Panc1 (cell line): ENCODE measurements around the gene RHOJ. TPM values are rescaled to one million over a fixed set of nuclear protein-coding genes. Genes with fewer than 3 reads are reported as not detected.

Experiments used
- ATAC-seq: fragments of 200-7000 bp; cut with Tn5 transposase; 2 replicates; pipeline ENCODE4 v1.9.1; 2020; ENCODE audit warnings: mild to moderate bottlenecking, moderate library complexity
- BruUV-seq: library from RNA; stranded (reverse); fragments of 400-500 nt; replicated peaks from 2 replicates; lab custom pipeline; 2021; lab: Mats Ljungman, UMichigan
- CTCF ChIA-PET: fragments of 300-600 bp; sonication (Branson Sonifier 250); formaldehyde crosslinking; loops from one replicate; lab custom pipeline; 2022; ENCODE audit warnings: antibody characterized with exemption; lab: Charles Lee
- POLR2A ChIA-PET: fragments of 300-600 bp; sonication (Branson Sonifier 250); formaldehyde crosslinking; loops from one replicate; lab custom pipeline; 2022; ENCODE audit warnings: antibody characterized with exemption; lab: Charles Lee
- DNase-seq: peaks from one replicate; pipeline ENCODE4 v3.0.0-alpha.2; 2010; ENCODE audit warnings: low read depth, low spot score
- H3K27ac ChIP-seq: 2 replicates; pipeline ENCODE4 v1.5.1; 2011; ENCODE audit warnings: mild to moderate bottlenecking, low read length, inconsistent platforms
- H3K27me3 ChIP-seq: fragments of 200-500 bp; sonication (Bioruptor generic); 2 replicates; pipeline ENCODE4 v1.6.0; 2014; ENCODE audit warnings: low read length, inconsistent platforms; ENCODE audit not compliant: control insufficient read depth, insufficient read depth
- H3K36me3 ChIP-seq: fragments of 200-500 bp; sonication (Bioruptor generic); 2 replicates; pipeline ENCODE4 v1.5.1; 2014; ENCODE audit warnings: inconsistent platforms, mild to moderate bottlenecking, low read length, moderate library complexity; ENCODE audit not compliant: control insufficient read depth, insufficient read depth
- H3K4me1 ChIP-seq: 2 replicates; pipeline ENCODE4 v1.5.1; 2011; ENCODE audit warnings: inconsistent platforms, mild to moderate bottlenecking, low read length, moderate library complexity; ENCODE audit not compliant: control insufficient read depth, insufficient read depth
- H3K4me3 ChIP-seq, 2 experiments: 2 replicates each; pipeline ENCODE4 v1.5.1; 2011 to 2012; ENCODE audit warnings: low read depth in 2 of 2, low read length in 2 of 2, mild to moderate bottlenecking in 2 of 2, inconsistent platforms in 1 of 2, moderate library complexity in 1 of 2
- H3K9me3 ChIP-seq: fragments of 200-500 bp; sonication (Bioruptor generic); 2 replicates; pipeline ENCODE4 v1.5.1; 2014; ENCODE audit warnings: low read depth, mild to moderate bottlenecking, inconsistent platforms, low read length, moderate library complexity; ENCODE audit not compliant: control insufficient read depth, insufficient read depth
- POLR2AphosphoS5 ChIP-seq: IDR thresholded peaks from 2 replicates; pipeline ENCODE4 v1.6.1; 2012; ENCODE audit warnings: mild to moderate bottlenecking, low read depth, low read length, moderate library complexity
- SIN3A ChIP-seq: IDR thresholded peaks from 2 replicates; pipeline ENCODE4 v1.6.1; 2012; ENCODE audit warnings: low read depth, mild to moderate bottlenecking, low read length, moderate library complexity, borderline replicate concordance; ENCODE audit not compliant: insufficient read depth
- TCF7L2 ChIP-seq: IDR thresholded peaks from 2 replicates; pipeline ENCODE4 v1.6.1; 2011; ENCODE audit warnings: mild to moderate bottlenecking, low read depth, low read length, inconsistent platforms
- in situ Hi-C: cut with HindIII; loops from 2 replicates; pipeline ENCODE4 v1.10.0; 2016; ENCODE audit warnings: low sequenced_read_pairs, low pct_unique_long_range_greater_than_20kb
- intact Hi-C: fragments of 100-400 bp; cut with micrococcal nuclease; formaldehyde crosslinking; loops from one replicate; pipeline ENCODE4 v1.10.0; 2022; ENCODE audit not compliant: unreplicated experiment
- total RNA-seq: library from RNA; stranded (reverse); gene quantifications from one replicate; pipeline ENCODE4 v1.2.1, GENCODE V29; 2021; ENCODE audit not compliant: unreplicated experiment
- TF ChIP-seq, protein P1 (sequence below), 2 experiments: IDR thresholded peaks; 2 replicates each; pipeline ENCODE4 v1.6.1; 2011 to 2012; ENCODE audit warnings: low read depth in 2 of 2, control low read depth in 1 of 2, low read length in 1 of 2, mild to moderate bottlenecking in 1 of 2, moderate library complexity in 1 of 2; ENCODE audit not compliant: insufficient read depth in 1 of 2
- TF ChIP-seq, protein P2 (sequence below): fragments of 450-650 bp; IDR thresholded peaks from 2 replicates; pipeline ENCODE4 v1.5.1; 2017; ENCODE audit warnings: mild to moderate bottlenecking

The RHOJ gene
- total RNA-seq, 1 experiment from 2014 or later, result 0.28 TPM

DNA sequence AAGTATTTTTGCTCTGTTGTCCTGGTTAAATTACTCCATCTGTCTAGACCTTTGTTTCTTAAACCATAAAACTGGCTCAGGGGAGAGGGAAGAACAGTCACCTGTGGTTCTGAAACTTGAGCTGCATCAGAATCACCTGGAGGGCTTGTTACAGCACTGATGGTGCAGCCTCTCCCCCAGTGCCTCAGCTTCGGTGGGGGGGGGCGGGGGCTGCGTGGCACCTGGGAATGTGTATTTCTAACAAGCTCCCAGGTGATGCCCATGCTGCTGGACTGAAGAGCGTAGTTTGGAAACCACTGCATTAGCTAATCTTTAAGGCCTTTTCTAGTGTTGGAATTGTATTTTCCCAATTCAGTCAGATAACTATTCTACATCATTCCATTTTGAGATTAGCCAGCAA, 71.8 kb downstream of the RHOJ start:
- Histone ChIP-seq H3K27me3 (no peaks in the 10 kb centered on the region), H3K4me1 (no peaks in the 10 kb centered on the region), H3K4me3 (no peak overlapping the region), H3K36me3 (no peaks in the 10 kb centered on the region), H3K9me3 (no peaks in the 10 kb centered on the region), H3K27ac (no peak overlapping the region)
- no peak for TF ChIP-seq TCF7L2
- no peak for TF ChIP-seq SIN3A
- TF ChIP-seq, protein P1, sequence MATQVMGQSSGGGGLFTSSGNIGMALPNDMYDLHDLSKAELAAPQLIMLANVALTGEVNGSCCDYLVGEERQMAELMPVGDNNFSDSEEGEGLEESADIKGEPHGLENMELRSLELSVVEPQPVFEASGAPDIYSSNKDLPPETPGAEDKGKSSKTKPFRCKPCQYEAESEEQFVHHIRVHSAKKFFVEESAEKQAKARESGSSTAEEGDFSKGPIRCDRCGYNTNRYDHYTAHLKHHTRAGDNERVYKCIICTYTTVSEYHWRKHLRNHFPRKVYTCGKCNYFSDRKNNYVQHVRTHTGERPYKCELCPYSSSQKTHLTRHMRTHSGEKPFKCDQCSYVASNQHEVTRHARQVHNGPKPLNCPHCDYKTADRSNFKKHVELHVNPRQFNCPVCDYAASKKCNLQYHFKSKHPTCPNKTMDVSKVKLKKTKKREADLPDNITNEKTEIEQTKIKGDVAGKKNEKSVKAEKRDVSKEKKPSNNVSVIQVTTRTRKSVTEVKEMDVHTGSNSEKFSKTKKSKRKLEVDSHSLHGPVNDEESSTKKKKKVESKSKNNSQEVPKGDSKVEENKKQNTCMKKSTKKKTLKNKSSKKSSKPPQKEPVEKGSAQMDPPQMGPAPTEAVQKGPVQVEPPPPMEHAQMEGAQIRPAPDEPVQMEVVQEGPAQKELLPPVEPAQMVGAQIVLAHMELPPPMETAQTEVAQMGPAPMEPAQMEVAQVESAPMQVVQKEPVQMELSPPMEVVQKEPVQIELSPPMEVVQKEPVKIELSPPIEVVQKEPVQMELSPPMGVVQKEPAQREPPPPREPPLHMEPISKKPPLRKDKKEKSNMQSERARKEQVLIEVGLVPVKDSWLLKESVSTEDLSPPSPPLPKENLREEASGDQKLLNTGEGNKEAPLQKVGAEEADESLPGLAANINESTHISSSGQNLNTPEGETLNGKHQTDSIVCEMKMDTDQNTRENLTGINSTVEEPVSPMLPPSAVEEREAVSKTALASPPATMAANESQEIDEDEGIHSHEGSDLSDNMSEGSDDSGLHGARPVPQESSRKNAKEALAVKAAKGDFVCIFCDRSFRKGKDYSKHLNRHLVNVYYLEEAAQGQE (IDR thresholded peaks at IDR 0.05; ENCODE audit: insufficient read depth in 1 of 2, low read depth in 2 of 2, low read length in 1 of 2), result no peak
- TF ChIP-seq POLR2AphosphoS5, result no peak
- TF ChIP-seq, protein P2, sequence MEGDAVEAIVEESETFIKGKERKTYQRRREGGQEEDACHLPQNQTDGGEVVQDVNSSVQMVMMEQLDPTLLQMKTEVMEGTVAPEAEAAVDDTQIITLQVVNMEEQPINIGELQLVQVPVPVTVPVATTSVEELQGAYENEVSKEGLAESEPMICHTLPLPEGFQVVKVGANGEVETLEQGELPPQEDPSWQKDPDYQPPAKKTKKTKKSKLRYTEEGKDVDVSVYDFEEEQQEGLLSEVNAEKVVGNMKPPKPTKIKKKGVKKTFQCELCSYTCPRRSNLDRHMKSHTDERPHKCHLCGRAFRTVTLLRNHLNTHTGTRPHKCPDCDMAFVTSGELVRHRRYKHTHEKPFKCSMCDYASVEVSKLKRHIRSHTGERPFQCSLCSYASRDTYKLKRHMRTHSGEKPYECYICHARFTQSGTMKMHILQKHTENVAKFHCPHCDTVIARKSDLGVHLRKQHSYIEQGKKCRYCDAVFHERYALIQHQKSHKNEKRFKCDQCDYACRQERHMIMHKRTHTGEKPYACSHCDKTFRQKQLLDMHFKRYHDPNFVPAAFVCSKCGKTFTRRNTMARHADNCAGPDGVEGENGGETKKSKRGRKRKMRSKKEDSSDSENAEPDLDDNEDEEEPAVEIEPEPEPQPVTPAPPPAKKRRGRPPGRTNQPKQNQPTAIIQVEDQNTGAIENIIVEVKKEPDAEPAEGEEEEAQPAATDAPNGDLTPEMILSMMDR, result no peak
- CTCF ChIA-PET, result no interaction called here
- POLR2A ChIA-PET, result no interaction called here
- BruUV-seq, result no TSS peak
- intact Hi-C loops (loop anchor here (1.0 to 10.0 kb wide), 3 partner anchors 102 to 1113 kb away; partner anchors contain the start of gene KCNH5), in situ Hi-C loops (no loop called here)
- ATAC-seq (no peak), DNase-seq (no peak)

- H3K4me1 ChIP-seq, result no peaks in the 10 kb centered on the region
- H3K36me3 ChIP-seq, result no peaks in the 10 kb centered on the region
- H3K27me3 ChIP-seq, result no peaks in the 10 kb centered on the region
- ChIA-PET POLR2A (no interaction called here), CTCF (no interaction called here)
- no peaks in the 10 kb centered on the region for H3K9me3 ChIP-seq
- TF ChIP-seq, protein P2, result peak; percentile 68
- no peak for TF ChIP-seq POLR2AphosphoS5
- no peak for TF ChIP-seq SIN3A
- TF ChIP-seq, protein P1 (IDR thresholded peaks at IDR 0.05; ENCODE audit: insufficient read depth in 1 of 2, low read depth in 2 of 2, low read length in 1 of 2), result no peak
- TF ChIP-seq TCF7L2, result peak; percentile 46
- H3K27ac ChIP-seq, result no peak overlapping the region
- intact Hi-C loops (loop anchor here (1.0 to 10.0 kb wide), 3 partner anchors 102 to 1114 kb away; partner anchors contain the start of gene KCNH5), in situ Hi-C loops (no loop called here)
- ATAC-seq (no peak), DNase-seq (peak; percentile 25)
- no peak overlapping the region for H3K4me3 ChIP-seq
- no TSS peak for BruUV-seq
Observed at GRCh38 chr14:63276492-63277342, 72.5 kb downstream of the RHOJ start.
